ENCODE measurements around the gene COL9A3.

- TF ChIP-seq CTCF (IDR thresholded peaks at IDR 0.05): no peak
- no peak for TF ChIP-seq POLR2A (IDR thresholded peaks at IDR 0.05)
These were observed 12.7 kb downstream of the COL9A3 start for GRCh38 chr20:62829231-62830230.
